Activated CD8-positive, alpha-beta memory T cell treated with anti-CD3 and anti-CD28 coated beads, Interleukin-2, amount 50 U/mL, for 1 hour (primary cell): ENCODE results near the gene ROBO2.

Experiments used
- DNase-seq: peaks from one replicate; pipeline ENCODE4 v3.0.0-alpha.2; 2020; ENCODE audit errors: extremely low read depth

Gene ROBO2

DNA sequence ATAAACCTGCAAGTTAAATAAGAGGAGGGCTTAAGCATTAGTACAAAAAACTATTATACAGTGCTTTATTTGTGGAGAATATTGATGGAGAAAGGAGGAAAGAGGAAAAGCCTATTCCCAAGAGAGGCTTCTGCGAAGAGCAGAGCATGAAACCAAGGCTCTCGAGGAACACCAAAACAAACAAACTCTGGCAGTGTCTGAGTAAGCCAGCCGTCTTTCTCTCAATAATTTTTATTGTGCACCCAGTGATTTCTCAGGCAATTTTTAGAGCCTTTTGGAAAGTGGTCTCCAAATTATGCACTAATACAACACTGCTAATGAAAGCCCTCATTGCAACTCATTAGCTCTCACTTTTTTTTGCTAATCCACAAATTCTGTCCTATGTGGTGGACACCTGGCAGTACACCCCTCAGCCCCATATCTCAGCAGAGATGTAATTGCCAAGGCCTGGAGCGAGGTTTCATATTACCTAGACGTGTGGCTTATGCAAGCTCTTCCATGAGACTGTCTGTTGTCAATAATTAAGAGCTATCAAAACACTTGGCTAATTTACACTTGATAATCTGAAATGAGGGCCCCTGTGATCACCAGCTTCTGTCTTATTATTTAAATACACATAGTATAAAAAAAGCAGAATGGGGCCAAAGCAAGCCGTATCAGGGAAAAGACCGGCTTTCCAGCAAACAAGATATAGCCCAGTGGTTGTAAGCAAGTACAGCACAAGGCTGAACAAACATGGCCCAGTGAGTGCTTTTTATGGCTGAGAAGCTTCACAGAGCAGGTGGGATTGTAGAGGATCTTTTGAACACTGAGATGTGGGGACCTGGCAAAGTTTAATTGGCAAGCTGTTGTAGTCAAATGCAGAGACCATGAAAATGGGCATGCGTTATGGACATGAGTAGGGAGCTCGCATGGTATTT, 216.9 kb downstream of the ROBO2 start:
- DNase-seq = no peak

DNA sequence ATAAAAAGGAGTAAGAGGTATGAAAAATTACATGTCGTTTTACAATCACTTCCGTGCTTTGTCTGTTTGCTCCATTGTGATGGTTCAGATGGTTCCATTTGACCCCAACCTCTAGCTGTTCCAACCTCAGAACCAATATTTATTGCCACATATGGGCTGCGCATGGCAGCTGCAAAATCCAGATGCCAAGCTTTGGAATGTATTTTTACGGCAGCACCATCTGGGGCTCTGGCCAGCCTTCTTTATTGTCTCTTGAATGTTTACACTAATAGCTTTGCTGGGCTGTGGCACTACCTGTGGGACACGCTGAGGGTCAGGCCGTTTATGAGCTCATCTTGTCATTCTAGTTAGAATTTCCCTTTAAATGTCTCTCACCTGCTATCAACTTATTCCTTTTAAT, 219.8 kb downstream of the ROBO2 start:
- DNase-seq = no peak

DNA sequence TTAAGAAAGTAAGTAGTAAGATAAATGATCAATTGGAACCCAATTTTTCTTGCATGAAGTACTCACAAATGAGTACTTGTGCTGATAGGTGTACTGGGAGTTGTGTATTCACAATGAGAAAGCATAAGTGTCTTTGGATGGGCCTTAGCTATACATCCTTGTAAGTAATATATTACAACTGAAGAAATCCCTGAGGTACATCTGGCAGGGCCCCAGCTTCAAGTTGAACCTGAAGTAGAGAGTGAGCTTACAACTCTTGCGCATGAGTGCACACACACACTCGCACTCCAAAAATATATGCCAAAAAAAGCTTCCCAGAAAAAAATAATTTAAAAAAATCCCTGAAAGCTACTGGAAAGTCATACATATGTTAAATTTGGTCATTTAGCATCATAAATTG, 222.5 kb downstream of the ROBO2 start:
- DNase-seq = no peak

DNA sequence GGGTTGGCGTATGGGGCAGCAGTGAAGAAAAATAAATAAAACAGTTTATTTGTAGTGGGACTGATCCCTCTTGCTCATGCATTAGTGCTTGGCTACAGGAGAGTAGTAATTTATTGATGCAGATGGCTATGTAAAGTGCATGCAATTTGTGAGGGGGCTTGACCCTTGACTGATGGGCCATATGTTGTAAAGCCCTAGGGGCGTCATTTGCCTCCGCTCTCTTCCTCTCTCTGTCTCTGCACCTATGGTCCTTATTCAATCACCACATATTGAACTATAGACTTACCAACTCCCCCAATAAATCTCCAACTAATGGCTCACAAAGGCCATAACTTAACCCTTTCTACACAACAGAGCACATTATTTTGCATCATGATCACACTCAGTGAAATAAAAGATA, 227.7 kb downstream of the ROBO2 start:
- no peak for DNase-seq

DNA sequence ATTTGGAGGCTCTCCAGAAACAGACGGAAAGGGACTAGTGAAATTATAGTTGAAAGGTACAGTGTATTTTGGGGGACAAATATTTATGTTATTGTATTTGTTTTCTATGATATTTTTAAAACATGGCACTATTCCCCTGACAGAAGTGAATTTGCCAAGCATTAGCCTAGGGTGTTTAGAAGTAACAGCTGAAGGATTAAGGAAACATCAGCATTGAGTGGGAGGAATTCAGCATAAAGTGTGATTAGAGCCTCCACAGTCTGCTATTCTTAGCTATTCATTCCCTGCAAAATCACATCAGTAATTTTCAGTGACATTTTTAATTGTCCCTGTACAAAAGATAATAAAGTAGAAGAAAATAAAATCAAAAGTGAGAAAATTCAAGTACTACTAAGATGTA, 231.4 kb downstream of the ROBO2 start:
- DNase-seq = no peak

DNA sequence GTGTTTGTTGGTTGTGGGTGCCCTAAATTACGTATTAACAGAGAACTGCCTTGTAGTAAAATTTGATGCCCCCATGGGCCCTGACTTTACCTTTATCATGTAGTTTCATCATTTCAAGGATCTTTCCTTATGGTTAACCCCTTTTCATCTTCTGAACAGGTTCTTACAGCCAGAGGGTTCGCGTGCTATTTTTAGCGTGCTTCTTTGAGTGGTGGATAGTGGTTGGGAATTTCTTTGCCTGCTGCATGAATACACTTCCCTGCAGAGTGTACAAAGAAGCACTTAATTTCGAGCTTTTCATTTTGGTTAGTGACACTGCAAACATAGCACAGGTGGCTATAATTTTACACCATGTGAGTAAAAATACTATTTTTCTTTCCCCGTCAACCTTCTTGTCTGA, 231.8 kb downstream of the ROBO2 start:
- DNase-seq = no peak

DNA sequence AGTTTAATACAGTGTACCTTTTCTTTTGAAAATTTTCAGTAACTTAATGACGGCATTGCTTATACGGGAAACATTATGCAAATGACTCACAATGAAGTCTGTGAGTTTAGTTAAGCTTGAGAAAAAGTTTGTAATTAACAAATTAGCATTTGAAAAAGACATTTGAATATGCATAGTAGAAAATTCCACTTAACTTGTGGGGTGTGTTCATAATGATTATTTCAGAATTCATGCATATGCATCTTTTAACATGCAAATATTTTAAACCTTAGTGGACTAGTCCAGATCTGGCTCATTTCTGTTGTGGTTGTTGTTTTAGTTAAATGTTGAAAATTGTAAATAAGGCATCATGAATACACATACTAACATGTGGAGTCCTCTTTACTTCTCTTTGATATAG, 239.4 kb downstream of the ROBO2 start:
- no peak for DNase-seq

DNA sequence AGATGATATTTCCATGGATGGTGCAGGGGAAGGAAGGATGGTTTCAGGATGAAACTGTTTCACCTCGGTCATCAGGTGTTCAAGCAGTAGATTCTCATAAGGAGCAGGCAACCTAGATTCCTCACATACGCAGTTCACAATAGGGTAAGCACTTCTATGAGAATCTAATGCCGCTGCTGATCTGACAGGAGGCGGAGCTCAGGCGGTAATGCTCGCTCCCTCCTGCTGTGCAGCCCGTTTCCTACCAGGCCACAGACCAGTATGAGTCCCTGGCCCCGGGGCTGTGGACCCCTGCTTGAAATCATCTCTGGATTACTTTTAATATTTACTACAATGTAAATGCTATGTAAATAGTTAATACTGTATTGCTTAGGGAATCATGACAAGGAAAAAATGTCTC, 241.8 kb downstream of the ROBO2 start:
- no peak for DNase-seq

DNA sequence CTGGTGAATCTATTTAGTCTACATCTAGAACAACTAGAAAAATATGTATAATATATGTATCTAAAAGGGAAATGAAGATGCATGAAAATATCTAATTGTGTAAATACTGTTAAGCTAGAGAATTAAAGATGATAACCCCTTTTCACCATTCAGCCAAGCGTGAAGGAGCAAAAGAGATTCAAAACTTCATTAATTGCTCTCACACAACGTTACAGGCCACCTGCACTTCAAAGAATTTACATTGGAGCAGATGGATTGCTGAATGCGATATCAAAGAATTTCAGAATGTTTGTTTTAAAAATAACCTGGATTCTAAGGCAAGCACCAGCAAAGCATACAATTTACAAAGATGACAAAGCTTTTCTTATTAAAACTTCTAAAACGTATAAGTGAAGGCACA, 243.2 kb downstream of the ROBO2 start:
- DNase-seq = no peak

DNA sequence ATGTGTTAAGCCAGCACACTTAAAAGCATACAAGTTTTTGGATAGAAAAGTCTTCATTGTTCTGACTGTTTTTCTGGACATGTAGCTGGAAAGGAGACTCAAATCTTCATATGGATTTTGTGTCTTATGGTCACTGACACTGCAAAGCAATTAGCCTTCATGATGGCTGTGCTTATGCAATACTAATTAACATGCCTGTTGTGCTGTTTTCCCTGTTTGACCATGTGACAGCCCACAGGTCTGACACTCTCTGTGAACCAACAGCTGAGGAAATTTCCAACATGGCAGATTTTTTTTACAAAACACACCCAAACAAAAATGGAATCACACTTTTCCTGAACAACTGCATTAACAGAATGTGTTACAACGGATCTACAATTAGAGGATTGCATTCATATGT, 248.4 kb downstream of the ROBO2 start:
- DNase-seq = no peak

DNA sequence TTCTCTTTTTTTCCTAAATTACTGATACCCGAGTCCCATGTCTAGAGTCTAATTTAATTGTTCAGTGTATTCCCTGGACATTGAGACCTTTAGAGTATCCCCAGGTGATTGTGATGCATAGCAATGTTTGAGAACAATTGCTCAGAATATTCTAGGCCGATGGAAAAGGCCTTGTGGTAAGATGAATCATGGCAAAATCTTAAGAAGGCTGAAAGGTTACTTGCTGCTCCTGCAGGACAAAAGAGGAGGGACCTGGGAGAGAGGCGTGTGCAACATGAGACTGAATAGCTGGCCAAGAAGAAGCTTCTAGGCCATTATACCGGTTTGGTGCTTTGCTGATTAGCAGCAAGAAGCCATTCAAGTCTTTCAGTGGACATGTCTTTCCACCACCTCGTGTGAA, 256.6 kb downstream of the ROBO2 start:
- no peak for DNase-seq

DNA sequence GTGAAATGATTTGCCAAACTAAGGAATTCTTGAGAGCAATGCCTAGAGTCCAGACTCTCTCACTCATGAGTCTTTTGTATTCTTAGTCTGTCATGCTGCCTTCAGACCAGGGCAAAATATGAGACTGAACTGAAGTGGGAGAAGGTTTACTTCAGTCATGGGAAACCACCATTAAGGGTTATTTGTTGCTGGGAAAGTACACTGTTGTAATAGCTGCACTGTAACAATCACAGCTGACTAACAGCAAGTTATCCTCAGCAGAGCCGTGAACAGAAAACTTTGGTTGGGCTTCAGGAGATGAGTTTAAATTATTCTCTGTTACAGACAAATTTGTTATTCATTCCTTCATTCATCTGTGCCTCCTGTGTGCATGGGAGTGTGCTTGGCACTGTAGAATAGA, 258.5 kb downstream of the ROBO2 start:
- no peak for DNase-seq

DNA sequence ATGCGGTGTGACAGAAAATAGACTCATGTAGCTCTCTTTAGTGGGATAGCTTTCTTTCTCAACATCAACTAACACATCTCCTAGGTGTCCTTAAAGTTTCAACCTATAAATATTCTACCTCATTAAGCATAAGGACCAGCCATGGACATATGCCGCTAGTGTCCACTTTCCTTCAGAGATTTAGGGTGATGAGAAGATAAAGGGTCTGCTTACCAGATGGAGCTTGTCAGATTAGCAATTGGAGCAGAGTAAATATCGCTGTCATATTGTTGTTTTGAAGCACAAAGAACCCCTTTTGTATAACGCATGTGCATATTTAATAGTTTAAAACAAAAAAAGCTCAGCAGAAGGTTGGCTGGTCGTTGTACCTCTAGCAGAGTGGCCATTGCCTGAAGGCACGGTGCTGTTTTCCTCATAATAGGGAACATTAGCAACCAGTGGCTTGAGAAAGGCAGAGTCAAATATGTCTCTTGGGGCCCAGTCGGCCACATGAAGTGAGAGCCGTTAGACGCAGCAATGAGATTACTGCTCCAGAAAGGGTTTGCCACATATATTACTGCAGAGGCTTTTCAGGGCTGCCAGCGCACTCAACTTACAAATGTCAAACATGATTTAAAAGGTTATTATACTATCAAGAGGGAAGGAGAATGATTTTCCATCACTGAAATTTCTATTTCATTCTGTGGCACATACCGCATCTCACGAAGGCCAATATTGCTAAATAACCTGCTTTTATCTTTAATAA, 264.2 kb downstream of the ROBO2 start:
- no peak for DNase-seq

DNA sequence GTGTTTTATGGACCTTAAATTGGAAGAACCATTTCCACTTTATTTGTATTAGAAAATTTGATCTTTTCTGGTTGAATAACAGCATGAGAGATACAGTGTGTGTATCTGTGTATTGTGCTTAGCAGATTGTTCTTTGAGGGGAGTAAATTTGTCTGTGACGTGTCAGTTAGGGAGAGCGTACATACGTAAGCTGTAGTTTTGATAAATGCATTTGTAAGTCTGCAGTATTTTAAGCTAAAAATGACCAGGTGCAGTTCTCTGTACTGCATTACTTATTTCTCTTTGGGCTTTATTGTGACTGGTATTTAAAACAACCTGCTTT, 264.8 kb downstream of the ROBO2 start:
- no peak for DNase-seq

DNA sequence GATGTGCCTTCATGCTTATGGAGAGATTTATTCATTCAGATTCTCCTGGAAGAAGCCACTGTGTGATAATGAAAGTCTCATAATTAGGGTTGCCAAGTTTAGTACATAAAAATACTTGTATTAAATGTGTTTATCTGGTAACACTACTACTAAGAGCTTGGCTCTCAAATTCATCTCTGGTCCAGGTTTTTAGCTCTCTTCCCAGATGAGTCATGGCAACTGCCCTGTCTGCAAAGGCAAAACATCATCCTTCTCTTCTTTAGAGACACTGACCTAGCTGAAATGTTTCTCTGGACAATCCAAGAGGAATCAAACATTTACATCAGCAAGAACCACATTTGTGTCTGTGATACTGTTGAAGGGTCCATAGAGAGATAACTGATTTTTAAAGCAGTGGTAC, 269.6 kb downstream of the ROBO2 start:
- DNase-seq = no peak

DNA sequence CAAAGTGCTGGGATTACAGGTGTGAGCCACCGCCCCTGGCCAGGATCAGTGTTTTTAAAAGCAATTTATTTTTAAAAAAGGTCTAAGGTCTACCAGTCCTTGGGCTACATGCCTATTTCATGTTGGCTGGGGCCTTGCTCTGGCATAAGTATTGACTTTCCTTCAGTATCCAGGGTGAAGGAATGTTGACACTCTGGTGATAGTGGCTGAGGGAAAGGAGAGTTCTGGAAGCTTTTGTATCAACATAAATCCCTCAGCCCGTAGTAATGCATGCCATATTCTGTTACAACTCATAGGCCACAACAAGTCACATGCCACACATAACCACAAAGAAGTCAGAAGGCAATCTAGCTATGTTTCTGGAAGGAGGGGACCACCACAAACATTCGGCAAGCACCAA, 273.9 kb downstream of the ROBO2 start:
- DNase-seq = no peak

DNA sequence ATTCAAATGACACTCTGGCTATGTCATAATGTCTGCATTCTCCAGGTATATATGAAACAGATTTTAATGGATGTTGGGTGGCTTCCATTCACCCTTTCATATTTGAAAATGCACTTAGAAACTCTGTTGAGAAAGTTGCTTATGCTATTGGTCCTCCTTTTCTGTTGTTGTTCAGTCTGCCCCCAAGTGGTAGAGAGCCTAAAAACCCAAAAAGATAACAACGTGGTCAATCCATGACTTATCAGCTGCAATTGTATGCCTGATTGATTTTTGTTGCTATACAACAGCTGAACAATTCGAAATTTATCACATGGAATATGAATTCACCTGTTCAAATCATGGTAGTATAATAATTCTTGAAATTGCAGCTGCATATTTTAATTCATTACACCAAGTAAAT, 279.8 kb downstream of the ROBO2 start:
- DNase-seq = no peak

DNA sequence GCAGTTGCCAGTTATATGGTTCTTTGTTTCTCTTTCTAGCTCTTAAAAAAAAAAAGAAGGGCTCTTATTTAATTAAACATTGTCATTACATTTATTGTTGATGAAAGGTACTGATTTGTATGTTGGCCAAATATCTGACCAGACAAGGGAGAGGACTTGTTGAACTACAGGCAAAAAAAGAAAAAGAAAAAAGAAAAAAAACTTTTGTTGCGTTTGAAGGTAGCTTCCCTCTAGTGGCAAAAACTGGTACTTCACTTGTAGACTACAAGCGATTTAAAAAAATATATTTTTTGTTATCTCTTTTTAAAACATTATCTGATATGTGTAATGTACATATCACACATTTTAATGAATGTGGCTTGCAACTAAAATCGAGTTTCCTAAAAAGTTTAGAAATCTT, 280.6 kb downstream of the ROBO2 start:
- DNase-seq = no peak

DNA sequence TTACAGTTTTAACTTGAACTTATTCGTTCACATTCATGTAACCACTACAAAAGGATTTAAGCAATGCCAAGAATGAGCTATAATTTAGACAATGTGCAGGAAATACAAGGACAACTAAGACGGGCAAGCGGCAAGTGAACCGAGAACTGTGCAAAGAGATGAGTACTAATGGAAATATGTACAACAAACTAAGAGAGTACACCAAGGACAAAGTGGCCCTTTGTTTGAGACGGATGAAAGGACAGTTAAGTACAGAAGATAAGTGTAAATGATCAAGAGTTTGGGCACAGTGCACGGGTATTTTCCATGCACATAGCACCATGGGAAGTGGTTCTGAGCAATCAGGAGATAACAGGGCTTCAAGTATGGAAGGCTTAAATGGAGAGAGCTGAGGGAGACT, 281.7 kb downstream of the ROBO2 start:
- DNase-seq = no peak

DNA sequence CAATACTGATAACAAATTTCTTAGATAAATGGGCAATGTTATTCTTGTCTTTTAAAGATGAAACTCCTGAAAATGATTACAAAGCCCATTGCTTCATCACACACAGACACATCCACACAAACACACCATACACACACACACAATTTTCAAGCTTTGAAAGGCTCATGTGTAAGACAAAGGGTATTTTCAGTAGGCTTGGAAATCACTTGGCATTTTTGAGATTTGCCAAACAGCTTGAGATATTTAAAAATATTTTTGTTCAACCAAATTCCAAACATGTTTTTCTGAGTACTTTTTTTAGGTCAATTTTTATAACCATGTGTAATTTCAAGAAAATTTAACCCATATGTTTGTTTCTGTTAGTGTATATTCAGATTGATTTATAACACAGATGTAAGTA, 283.7 kb downstream of the ROBO2 start:
- DNase-seq = no peak

DNA sequence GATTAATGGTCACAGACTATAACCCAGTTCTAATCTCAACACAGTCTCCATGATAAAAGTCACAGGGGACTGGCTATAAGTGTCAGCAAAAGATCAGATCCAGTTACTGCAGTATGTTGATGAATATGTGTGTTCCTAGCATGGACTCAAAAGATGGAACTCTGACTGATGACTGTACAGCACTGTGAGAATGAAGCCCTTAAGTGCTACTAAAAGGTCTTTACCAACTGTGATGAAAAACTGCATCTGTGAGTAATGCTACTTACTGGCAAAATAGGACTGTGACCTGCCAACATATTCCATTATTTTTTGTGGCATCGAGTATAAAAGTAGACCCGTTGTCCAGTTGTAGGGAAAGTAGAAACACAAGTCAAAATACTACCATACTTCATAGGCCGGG, 284.2 kb downstream of the ROBO2 start:
- no peak for DNase-seq

DNA sequence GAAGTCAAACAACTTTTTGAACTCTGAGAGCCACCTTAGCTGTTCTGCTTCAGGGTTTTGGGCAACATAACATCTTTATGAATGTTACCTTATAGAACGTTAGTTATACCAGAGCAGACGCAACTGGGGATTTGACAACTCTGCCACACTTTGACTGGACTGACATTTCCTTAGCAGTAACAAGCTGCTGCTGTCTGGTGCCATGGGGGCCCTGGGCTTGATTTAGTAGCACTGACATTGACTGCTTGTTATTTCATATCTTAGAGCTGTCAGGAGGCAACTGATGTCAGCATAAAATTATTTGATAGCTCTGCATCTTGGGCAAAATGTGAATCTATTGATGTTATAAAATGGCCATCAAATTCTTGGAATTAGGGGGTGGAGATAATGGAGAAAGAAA, 285.4 kb downstream of the ROBO2 start:
- no peak for DNase-seq

DNA sequence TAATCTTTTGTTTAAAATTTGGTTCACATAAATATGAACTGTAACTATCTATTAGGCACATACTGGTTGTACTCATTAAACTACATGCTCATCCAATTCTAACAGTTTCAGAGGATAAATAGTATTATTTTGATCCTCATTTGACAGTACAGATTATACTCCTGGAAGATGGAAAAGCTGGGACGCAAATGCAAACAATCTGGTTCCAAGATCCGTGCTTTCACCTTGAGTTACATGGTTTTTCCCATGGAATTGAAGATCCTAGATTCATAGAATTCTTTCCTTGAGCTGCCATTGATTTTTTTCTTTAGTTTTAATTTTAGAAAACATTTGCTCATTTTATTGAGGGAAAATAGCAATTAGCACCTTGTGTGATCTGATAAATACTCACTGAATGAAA, 285.8 kb downstream of the ROBO2 start:
- DNase-seq = no peak

DNA sequence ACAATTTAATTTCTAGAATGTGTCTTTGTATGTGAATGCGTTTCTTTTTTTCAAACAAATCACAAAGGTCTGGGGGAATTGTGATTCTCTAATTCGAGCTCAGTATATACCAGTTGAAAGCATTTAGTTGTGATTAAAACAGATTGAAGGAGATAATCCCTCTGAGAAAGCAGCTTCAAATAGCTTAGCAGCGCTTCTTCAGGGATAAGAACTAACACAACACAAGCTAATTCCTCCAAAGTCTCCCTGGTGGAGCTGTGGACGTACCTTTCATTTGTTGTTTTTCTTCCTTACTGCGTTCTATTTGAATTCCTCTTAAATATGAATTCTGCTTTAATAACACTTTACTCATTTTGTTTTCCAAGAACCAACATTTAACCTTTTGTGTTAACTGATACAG, 286.7 kb downstream of the ROBO2 start:
- DNase-seq = no peak
